ENCODE data around the gene GTF3C2. TPM values are rescaled to one million over a fixed set of nuclear protein-coding genes. Genes with fewer than 3 reads are reported as not detected.
A peak's percentile ranks its signal among the peaks of the same experiment; 100 is the strongest.

Gene GTF3C2
- polyA plus RNA-seq, 2 of the 4 experiments (the other 2 are of a cell fraction) = 75.4 to 101 TPM

DNA sequence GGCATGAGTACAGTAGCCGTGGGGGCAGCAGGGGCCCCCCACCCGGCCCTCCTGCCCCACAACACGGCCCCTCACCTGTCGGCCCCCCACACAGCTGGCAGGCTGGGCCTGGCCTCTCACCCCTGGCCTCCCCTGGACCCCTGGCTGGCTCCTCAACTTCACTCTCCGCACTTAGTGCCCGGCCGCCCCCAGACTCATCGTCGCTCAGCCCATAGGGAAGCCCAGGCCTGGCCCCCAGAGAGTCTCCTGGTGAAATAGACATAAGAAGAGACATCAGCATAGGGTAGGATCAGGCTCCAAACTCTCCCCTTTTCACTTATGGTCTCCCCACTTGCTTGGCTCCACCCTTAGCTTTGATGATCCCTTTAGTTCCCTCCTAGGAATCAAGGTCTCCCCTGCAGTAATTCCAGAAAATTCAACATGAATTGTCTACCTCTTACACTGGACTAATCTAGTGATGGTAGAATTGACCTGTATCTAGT, 22.3 kb upstream of the GTF3C2 start:
- Histone ChIP-seq H3K9me3 (no peaks in the 10 kb centered on the region), H3K4me1 (peaks cover 24% of the 10 kb centered on the region), H3K4me2 (peak overlapping the region; percentile 93), H3K4me3 (peak overlapping the region; percentile 72; the same call in 2 of the 3 replicates), H3K27ac (peak overlapping the region in 1 of 2 experiments; percentile 94; a peak in 3 of 6 replicates)
- ChIA-PET CTCF (interaction anchor here (0.6 to 6.9 kb wide), 13 partner anchors 8 to 417 kb away, joined by 3 to 50 read pairs (median 3); partner anchors contain the start of genes EIF2B4 and SNX17), POLR2A (interaction anchor here (0.6 to 3.0 kb wide), 4 partner anchors 9 to 78 kb away, joined by 3 to 26 read pairs (median 13); partner anchors contain the start of genes EIF2B4, GTF3C2, PPM1G and SNX17)
- 90% methylated on average over 8 of the region's 9 CpGs for WGBS (ENCODE audit: missing lambda C conversion rate)
- no peak for DNase-seq (ENCODE audit: low read depth in 1 of 2, low spot score in 1 of 2)
- FAIRE-seq = no peak
- TF ChIP-seq FOXS1 (CRISPR knock-in tag; IDR thresholded peaks at IDR 0.05) (no peak), KDM5A (IDR thresholded peaks at IDR 0.05) (no peak), MAFK (IDR thresholded peaks at IDR 0.05; ENCODE audit: partially characterized antibody) (no peak), SMC3 (IDR thresholded peaks at IDR 0.05) (no peak), RCOR1 (IDR thresholded peaks at IDR 0.05; ENCODE audit: low read depth, low read length) (no peak), FOSB (CRISPR knock-in tag; IDR thresholded peaks at IDR 0.05) (no peak), ESRRA (IDR thresholded peaks at IDR 0.05; ENCODE audit: borderline replicate concordance, low read length) (no peak), BHLHE40 (IDR thresholded peaks at IDR 0.05; ENCODE audit: low read depth, low read length) (no peak), TFCP2L1 (CRISPR knock-in tag; IDR thresholded peaks at IDR 0.05) (no peak), POLR2A (IDR thresholded peaks at IDR 0.05; ENCODE audit: low read length) (no peak), HEYL (CRISPR knock-in tag; IDR thresholded peaks at IDR 0.05) (no peak)
- TF ChIP-seq, protein P1, sequence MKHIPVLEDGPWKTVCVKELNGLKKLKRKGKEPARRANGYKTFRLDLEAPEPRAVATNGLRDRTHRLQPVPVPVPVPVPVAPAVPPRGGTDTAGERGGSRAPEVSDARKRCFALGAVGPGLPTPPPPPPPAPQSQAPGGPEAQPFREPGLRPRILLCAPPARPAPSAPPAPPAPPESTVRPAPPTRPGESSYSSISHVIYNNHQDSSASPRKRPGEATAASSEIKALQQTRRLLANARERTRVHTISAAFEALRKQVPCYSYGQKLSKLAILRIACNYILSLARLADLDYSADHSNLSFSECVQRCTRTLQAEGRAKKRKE (CRISPR knock-in tag; IDR thresholded peaks at IDR 0.05; ENCODE audit: low read depth) = no peak
- TF ChIP-seq, protein P2, sequence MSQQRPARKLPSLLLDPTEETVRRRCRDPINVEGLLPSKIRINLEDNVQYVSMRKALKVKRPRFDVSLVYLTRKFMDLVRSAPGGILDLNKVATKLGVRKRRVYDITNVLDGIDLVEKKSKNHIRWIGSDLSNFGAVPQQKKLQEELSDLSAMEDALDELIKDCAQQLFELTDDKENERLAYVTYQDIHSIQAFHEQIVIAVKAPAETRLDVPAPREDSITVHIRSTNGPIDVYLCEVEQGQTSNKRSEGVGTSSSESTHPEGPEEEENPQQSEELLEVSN (IDR thresholded peaks at IDR 0.05; ENCODE audit: borderline replicate concordance, low read depth) = no peak
- TF ChIP-seq, protein P3, sequence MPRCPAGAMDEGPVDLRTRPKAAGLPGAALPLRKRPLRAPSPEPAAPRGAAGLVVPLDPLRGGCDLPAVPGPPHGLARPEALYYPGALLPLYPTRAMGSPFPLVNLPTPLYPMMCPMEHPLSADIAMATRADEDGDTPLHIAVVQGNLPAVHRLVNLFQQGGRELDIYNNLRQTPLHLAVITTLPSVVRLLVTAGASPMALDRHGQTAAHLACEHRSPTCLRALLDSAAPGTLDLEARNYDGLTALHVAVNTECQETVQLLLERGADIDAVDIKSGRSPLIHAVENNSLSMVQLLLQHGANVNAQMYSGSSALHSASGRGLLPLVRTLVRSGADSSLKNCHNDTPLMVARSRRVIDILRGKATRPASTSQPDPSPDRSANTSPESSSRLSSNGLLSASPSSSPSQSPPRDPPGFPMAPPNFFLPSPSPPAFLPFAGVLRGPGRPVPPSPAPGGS (IDR thresholded peaks at IDR 0.05) = no peak; the same call in 2 of the 3 replicates
- no peak; a peak in 1 of 6 replicates for ATAC-seq

DNA sequence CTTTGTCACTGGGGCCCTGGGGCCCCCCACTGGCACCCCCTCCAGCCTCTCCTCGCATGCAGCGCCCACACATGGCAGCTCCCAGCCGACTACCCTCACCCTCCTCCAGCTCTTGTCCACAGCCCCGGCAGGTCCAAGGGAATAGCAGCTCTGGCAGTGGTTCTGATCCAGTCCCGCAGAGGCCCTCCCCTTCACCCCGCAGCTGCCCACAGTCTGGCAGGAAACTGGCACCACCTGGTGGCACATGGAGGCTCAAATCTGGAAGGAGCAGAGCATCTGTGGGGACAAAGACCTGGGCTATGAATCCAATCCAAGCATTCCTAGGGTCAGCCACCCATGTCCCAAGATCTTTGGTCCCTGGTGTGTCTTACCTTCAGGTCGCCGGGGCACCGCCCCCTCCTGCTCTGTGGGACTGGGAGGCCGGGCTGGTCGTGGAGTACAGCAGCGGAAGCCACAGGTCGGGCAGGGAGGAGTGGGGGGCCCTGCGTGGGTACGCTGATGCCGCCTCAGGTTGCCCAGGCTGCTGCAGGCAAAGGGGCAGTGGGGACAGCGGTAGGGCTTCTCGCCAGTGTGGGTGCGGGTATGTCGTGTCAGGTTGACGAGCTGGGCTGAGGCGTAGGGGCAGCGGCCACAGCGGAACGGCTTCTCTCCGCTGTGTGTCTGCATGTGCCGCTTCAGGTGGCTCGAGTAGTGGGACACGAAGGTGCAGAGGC, 21.7 kb upstream of the GTF3C2 start:
- FAIRE-seq = no peak
- TF ChIP-seq, protein P4, sequence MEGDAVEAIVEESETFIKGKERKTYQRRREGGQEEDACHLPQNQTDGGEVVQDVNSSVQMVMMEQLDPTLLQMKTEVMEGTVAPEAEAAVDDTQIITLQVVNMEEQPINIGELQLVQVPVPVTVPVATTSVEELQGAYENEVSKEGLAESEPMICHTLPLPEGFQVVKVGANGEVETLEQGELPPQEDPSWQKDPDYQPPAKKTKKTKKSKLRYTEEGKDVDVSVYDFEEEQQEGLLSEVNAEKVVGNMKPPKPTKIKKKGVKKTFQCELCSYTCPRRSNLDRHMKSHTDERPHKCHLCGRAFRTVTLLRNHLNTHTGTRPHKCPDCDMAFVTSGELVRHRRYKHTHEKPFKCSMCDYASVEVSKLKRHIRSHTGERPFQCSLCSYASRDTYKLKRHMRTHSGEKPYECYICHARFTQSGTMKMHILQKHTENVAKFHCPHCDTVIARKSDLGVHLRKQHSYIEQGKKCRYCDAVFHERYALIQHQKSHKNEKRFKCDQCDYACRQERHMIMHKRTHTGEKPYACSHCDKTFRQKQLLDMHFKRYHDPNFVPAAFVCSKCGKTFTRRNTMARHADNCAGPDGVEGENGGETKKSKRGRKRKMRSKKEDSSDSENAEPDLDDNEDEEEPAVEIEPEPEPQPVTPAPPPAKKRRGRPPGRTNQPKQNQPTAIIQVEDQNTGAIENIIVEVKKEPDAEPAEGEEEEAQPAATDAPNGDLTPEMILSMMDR (IDR thresholded peaks at IDR 0.05) = peak; percentile 39
- TF ChIP-seq ESRRA (IDR thresholded peaks at IDR 0.05; ENCODE audit: borderline replicate concordance, low read length) = no peak
- TF ChIP-seq FOSL2 (IDR thresholded peaks at IDR 0.05) = no peak
- TF ChIP-seq FOSL2 (CRISPR knock-in tag; IDR thresholded peaks at IDR 0.05) = no peak
- TF ChIP-seq CHD2 (IDR thresholded peaks at IDR 0.05; ENCODE audit: low read length, partially characterized antibody) = no peak
- TF ChIP-seq RARB (CRISPR knock-in tag; IDR thresholded peaks at IDR 0.05) = no peak
- TF ChIP-seq SMC3 (IDR thresholded peaks at IDR 0.05) = 0 out of 3 replicates have a peak, but pooled peaks have one; percentile 12
- TF ChIP-seq, protein P5, sequence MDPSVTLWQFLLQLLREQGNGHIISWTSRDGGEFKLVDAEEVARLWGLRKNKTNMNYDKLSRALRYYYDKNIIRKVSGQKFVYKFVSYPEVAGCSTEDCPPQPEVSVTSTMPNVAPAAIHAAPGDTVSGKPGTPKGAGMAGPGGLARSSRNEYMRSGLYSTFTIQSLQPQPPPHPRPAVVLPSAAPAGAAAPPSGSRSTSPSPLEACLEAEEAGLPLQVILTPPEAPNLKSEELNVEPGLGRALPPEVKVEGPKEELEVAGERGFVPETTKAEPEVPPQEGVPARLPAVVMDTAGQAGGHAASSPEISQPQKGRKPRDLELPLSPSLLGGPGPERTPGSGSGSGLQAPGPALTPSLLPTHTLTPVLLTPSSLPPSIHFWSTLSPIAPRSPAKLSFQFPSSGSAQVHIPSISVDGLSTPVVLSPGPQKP (IDR thresholded peaks at IDR 0.05; ENCODE audit: low read depth, low read length) = no peak
- peak; percentile 30 to 38; a peak in 2 of 5 replicates for TF ChIP-seq RAD21 (conservative IDR thresholded peaks at IDR 0.05 in 1 of 2, IDR thresholded peaks at IDR 0.05 in 1 of 2)
- no peak for TF ChIP-seq HDAC2 (IDR thresholded peaks at IDR 0.05)
- TF ChIP-seq POLR2AphosphoS2 (conservative IDR thresholded peaks at IDR 0.05; ENCODE audit: low read length) = 0 out of 2 replicates have a peak, but pooled peaks have one; percentile 30
- TF ChIP-seq, protein P6, sequence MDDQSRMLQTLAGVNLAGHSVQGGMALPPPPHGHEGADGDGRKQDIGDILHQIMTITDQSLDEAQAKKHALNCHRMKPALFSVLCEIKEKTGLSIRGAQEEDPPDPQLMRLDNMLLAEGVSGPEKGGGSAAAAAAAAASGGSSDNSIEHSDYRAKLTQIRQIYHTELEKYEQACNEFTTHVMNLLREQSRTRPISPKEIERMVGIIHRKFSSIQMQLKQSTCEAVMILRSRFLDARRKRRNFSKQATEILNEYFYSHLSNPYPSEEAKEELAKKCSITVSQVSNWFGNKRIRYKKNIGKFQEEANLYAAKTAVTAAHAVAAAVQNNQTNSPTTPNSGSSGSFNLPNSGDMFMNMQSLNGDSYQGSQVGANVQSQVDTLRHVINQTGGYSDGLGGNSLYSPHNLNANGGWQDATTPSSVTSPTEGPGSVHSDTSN (IDR thresholded peaks at IDR 0.05) = peak; percentile 28; the same call in 1 of the 2 replicates

More for the DNA sequence above, 21.7 kb upstream of the GTF3C2 start:
- DNase-seq (ENCODE audit: low read depth in 1 of 2, low spot score in 1 of 2) = peak; percentile 22 to 52
- no peaks in the 10 kb centered on the region for H3K9me3 ChIP-seq
- H3K4me2 ChIP-seq = peak overlapping the region; percentile 93
- ATAC-seq = peak; percentile 25 to 39; a peak in 4 of 6 replicates
- CTCF ChIA-PET = interaction anchor here (0.6 to 6.9 kb wide), 15 partner anchors 9 to 416 kb away, joined by 3 to 50 read pairs (median 3); partner anchors contain the start of gene EIF2B4
- H3K4me1 ChIP-seq = peaks cover 24% of the 10 kb centered on the region
- H3K4me3 ChIP-seq = no peak overlapping the region
- peak overlapping the region in 1 of 2 experiments; percentile 94; a peak in 1 of 6 replicates for H3K27ac ChIP-seq
- POLR2A ChIA-PET = interaction anchor here (0.6 kb wide), 1 partner anchor 78 kb away, joined by 3 read pairs; no protein-coding TSS in a partner anchor
- WGBS (ENCODE audit: missing lambda C conversion rate) = 83% methylated on average over 28 of the region's 29 CpGs

Data from A549 (cell line).